Activated CD8-positive, alpha-beta memory T cell treated with anti-CD3 and anti-CD28 coated beads, Interleukin-2, amount 50 U/mL, for 4 hours (primary cell): ENCODE measurements around the gene RAPGEF1.

Experiments used
- DNase-seq: peaks from one replicate; pipeline ENCODE4 v3.0.0-alpha.2; 2020

The RAPGEF1 gene

GRCh38 chr9:131748411-131748955 lies 8.6 kb upstream of the RAPGEF1 start:
- DNase-seq: no peak

DNA sequence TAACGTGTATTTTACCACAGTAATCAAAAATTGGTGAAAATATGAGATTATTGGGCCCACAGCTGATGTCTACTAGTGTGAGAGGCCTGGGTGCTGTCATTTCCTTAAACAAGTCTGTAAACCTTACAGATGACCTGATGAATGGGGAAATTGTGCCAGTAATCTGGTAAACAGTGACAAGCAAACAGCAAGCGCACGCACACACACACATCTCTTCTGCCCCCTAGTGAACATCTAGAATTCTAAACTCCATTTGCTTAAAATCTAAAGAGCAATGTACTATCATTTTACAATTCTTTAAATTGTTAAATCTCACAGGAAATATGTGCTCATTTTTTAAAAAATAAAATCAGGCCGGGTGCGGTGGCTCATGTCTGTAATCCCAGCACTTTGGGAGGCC lies 7.5 kb upstream of the RAPGEF1 start:
- DNase-seq: no peak

DNA sequence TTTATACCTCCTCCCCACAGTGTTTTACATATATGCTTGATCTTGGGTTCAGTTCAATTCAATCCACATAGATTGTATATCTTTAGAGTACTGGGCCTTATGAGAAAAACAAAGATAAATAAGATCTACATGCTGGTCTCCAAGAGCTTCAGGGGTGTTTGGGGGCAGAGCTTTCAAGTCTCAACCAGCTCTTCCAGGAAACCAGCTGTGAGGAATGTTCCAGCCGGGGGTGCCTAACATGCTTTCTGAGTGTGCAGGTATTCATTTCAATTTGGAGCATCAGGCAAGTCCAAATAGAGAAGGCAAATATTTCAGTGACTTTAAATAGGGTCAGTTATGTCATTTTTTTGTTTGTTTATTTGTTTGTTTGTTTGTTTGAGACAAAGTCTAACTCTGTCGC lies 5.7 kb upstream of the RAPGEF1 start:
- no peak for DNase-seq

GRCh38 chr9:131744720-131745201 lies 4.9 kb upstream of the RAPGEF1 start:
- no peak for DNase-seq

GRCh38 chr9:131744171-131744719 lies 4.4 kb upstream of the RAPGEF1 start:
- no peak for DNase-seq

DNA sequence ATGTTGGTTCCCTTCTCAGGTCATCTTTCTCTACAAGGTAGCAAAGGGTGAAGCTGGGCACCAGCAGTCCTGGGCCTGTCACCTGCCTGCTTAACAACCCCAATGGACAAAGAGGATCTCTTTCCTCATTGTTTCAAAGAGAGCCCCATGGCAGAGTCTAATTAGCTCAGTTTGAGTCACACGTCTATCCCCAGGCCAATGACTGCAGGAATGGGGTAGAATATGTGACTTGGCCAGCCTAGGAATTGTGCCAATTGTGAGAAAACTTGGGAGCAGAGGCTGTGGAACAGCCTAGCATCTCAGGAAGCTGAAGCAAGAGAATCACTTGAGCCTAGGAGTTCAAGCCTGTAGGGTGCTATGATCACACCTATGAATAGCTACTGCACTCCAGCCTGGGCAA lies 3.6 kb upstream of the RAPGEF1 start:
- no peak for DNase-seq

- DNase-seq: no peak
Measured at GRCh38 chr9:131743096-131743495, 3.2 kb upstream of the RAPGEF1 start.

DNA sequence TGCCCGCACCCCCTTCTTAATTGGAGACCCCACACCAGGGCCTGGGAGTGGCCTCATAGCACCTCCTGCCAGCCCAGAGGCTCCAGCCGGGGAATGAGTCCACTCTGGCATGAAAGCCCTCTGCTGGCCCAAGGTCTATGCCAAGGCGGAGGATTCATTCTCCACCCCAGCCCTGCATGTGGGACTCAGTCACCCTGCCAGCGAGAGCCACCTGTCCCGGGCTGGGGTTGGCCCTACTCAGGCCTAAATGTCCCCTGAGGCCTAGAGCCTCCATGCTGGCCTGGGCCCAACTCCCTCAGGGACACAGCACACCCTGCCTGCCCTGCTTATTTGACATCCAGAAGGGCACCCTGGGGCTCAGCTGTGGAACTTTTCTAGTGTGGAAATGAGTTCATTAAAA lies 1.0 kb upstream of the RAPGEF1 start:
- no peak for DNase-seq

DNA sequence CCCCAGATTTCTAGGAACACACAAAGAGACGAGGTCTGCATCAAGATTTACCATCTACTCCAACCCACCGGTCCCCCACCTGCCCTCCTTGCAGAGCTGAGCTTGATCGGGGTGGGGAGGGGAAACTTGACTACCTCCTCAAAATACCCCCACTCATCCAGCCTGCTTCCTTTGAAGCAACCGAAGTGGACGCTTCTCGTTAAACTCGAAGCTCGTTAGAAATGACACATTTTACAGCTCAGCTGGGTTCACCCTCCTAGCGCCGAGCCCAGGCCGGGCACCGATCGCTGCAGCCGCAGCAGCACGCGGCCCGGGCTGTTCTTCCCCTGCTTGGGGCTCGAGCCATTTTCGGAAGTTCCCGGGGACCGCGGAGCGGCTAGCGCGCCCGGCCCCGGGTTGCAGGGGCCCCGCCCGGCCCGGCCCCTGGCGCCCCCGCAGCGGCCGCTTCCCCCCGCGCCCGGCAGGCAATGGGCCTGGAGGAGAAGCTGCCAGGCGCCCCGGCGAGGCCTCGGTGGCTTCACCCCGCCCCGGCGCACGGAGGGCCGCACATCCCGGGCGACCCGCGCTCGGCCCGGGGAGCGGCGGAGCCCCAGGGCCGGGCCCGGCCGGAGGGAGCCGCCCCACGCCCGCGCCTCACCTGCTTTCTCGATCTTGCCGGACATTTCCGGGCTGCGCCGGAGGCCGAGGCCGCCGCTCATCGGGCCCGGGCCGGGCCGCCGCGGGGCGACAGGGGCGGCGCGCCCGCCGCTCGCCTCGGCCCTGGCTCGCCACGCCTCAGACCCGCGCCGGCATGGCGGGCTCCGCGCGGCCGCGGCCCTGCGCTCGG lies 530 bp downstream of the RAPGEF1 start:
- peak; percentile 51 for DNase-seq

DNA sequence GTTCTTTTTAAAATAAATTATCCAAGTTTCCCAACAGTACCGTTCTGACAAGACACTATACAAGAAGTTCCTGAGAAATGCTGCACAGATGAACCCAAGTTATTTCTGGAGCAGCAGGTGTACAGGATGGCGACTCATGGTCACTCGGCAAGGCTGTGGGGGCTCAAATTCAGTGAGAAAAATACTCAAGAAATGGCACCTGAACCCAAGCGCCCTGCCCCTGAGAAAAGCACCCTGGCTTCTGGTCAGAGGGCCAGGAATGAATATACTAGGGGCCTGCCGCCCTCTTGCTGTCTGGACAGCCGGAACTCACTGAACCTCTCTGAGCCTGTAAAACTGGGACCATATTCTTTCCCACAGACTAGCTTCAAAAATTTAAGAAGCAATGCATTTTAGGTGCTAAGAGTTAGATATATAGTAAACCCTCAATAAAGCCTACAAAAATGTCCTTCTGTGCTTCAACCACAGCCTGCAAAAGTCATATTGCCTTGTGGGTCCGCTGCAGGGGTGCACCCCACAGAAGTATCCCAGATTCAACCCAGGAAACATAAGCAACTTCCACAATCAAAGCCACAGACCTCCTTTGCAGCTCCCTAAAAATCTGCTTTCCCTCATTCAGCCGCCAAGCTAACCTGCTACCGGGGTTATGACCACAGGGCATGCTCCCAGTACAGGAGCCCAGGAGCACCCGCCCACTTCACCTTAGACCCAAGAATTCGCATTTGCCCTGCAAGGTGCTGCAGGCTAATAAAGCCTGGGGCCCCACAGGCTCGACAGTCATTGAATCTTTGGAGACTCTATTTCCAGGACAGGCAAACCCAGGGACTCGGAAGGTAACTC lies 1.4 kb downstream of the RAPGEF1 start:
- no peak for DNase-seq

- DNase-seq: no peak
Measured at GRCh38 chr9:131737426-131737825, 2.5 kb downstream of the RAPGEF1 start.

DNA sequence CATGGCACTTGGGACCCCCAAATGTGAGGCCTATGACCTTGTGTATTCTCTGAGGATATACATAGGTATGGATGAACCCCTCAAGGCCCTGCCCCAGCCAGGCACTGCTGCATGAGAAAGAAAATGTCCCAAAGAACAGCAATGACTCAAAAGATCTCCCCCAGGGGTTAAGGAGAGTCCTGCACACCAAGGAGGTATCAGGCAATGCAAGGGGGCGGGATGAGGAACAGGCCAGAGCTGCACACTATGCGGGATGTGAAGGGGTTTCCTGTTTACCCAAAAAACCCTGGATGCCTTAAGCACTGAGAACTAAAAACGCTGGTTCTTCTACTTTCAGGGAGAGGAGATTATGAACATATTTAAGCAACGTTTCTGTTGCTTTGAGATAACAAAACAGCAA lies 3.4 kb downstream of the RAPGEF1 start:
- DNase-seq: no peak

- DNase-seq: no peak
Measured at GRCh38 chr9:131735238-131736128, 4.4 kb downstream of the RAPGEF1 start.

- DNase-seq: no peak
Measured at GRCh38 chr9:131734781-131735180, 5.1 kb downstream of the RAPGEF1 start.

GRCh38 chr9:131734165-131734610 lies 5.7 kb downstream of the RAPGEF1 start:
- DNase-seq: peak; percentile 31

DNA sequence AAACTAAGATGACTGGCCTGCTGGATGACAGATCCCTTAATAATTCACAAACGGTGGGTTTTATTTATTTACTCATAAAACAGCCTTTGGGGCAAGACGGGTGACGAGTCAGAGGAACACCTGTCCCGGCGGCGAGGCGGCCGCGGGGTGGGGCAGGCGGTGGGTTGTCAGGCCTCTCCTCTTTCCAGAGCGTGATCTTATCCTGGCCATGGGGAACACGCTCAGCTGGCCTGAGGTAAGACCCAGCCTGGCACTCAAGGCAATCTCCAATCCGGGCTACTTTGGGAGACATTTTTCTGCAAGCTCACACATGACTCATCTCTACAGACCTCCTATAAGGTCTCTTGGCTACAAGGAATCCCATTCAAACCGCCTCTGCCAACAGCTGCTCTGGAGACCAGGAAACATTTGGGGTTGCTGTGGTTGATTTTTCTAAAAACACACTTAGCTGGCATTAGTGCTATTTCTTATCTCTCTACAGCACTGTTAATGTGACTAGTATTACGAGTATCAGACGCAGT lies 6.3 kb downstream of the RAPGEF1 start:
- peak; percentile 47 for DNase-seq

DNA sequence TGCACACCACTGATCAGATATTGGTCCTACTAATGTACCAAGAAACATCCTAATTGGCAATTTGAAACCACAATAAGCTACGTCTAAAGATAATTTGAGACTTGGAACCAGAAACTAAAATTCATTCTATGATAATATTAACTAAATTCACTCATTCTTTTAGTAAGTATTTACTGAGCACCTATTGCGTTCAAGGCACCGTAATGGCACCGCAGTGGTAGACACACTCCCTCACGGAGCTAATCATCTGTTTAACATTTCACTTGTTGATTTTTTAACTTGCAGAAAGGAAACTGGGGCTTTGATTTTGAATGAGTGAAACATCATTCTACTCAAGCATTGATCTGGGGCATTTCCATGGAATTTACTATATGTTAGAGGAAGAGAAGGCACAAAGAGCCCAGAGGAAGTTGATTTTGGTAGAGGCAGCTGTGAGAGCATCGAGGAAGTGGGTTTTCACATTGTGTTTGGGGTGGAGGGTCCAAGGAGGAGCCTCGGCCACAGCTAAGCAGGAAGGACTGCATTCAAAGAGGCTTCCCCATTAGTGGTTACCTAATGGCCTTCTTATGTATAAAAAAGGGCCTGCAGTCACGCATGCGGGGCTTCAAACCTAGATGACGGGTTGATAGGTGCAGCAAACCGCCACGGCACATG lies 7.1 kb downstream of the RAPGEF1 start:
- DNase-seq: peak; percentile 25

DNA sequence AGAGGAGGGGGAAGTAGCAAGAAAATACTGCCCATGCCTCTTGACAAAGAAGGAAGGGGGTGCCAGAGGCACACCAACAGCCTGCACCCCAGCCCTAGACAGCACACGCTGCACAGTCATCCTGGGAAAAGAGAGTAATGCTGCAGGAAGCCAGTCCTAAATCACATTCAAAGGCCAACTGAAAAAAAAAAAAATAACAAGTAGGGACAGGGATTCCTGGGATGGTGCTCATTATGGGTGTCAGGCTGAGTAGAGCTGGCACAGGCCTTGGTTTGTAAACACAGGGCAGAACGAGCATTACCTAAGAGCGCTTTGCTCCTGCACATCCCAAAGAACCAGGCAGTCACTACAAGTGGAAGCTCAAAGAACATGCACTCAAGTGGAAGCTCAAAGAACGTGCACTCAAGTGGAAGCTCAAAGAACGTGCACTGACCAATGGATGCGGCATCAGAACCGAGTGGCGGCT lies 7.8 kb downstream of the RAPGEF1 start:
- no peak for DNase-seq

- DNase-seq: no peak
Measured at GRCh38 chr9:131731644-131732043, 8.2 kb downstream of the RAPGEF1 start.

GRCh38 chr9:131731237-131731636 lies 8.6 kb downstream of the RAPGEF1 start:
- DNase-seq: no peak

DNA sequence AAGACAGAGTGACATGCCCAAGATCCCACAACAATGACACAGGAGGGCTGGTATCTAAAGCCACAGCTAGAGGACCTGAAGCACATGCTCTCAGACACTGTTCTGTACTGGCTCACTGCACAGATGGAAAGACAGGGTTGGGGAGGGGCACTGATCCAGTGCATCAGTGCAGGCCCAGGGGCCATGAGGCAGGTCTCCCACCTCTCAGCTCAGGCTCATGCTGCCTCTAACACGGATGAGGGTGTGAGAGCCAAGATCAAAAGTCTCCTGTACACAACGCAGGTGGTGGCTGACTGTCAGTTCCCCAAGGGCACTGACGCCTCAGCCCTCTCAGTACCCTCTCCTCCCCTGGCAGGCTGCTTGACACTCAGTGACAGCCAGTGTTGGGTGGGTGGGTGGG lies 10.9 kb downstream of the RAPGEF1 start:
- DNase-seq: peak; percentile 66
